PC-3 (cell line): ENCODE results near the gene RNF103. TPM values are rescaled to one million over a fixed set of nuclear protein-coding genes. Genes with fewer than 3 reads are reported as not detected.
"Not testable (repeated sequence)": the region's sequence is repeated elsewhere in the genome, so short reads cannot be mapped to it uniquely, and the experiment has no call there.

Experiments used
- ATAC-seq: fragments of 200-7000 bp; cut with Tn5 transposase; 2 replicates; pipeline ENCODE4 v1.9.1; 2020; ENCODE audit warnings: mild to moderate bottlenecking, moderate library complexity
- BruUV-seq: library from RNA; stranded (reverse); fragments of 400-500 nt; replicated peaks from 2 replicates; lab custom pipeline; 2021; lab: Mats Ljungman, UMichigan
- CTCF ChIA-PET: fragments of 300-600 bp; sonication (Branson Sonifier 250); formaldehyde crosslinking; loops from one replicate; lab custom pipeline; 2022; ENCODE audit warnings: antibody characterized with exemption; lab: Charles Lee
- POLR2A ChIA-PET: fragments of 300-600 bp; sonication (Branson Sonifier 250); formaldehyde crosslinking; loops from one replicate; lab custom pipeline; 2022; ENCODE audit warnings: antibody characterized with exemption; ENCODE audit not compliant: unreplicated experiment; lab: Charles Lee
- DNase-seq: peaks from one replicate; pipeline ENCODE4 v3.0.0-alpha.2; 2015
- H2AFZ ChIP-seq: fragments of 300-600 bp; sonication (generic); 2 replicates; pipeline ENCODE4 v1.6.0; 2016; ENCODE audit warnings: antibody characterized with exemption, low read length
- H3F3A ChIP-seq: fragments of 300-600 bp; sonication (generic); one replicate; pipeline ENCODE4 v1.6.0; 2017; ENCODE audit warnings: antibody characterized with exemption, low read length, control low read depth, mild to moderate bottlenecking; ENCODE audit not compliant: unreplicated experiment
- H3K27ac ChIP-seq: fragments of 300-600 bp; sonication (generic); 2 replicates; pipeline ENCODE4 v1.5.1; 2016; ENCODE audit warnings: mild to moderate bottlenecking, low read length
- H3K27me3 ChIP-seq: fragments of 300-600 bp; sonication (generic); 2 replicates; pipeline ENCODE4 v1.6.1; 2016; ENCODE audit warnings: low read length, mixed read lengths
- H3K36me3 ChIP-seq: fragments of 300-600 bp; sonication (generic); 2 replicates; pipeline ENCODE4 v1.6.1; 2016; ENCODE audit warnings: low read depth, mixed run types, low read length, mixed read lengths
- H3K4me1 ChIP-seq: fragments of 300-600 bp; sonication (generic); 2 replicates; pipeline ENCODE4 v1.5.1; 2016; ENCODE audit warnings: low read length; ENCODE audit not compliant: insufficient read depth
- H3K4me2 ChIP-seq: fragments of 300-600 bp; sonication (generic); 2 replicates; pipeline ENCODE4 v1.6.0; 2016; ENCODE audit warnings: low read length
- H3K4me3 ChIP-seq: fragments of 300-600 bp; sonication (generic); 2 replicates; pipeline ENCODE4 v1.5.1; 2016; ENCODE audit warnings: mild to moderate bottlenecking, low read length, mixed read lengths
- H3K79me2 ChIP-seq: fragments of 300-600 bp; sonication (generic); 2 replicates; pipeline ENCODE4 v1.6.1; 2017; ENCODE audit warnings: low read length, mixed read lengths
- H3K9ac ChIP-seq: fragments of 300-600 bp; sonication (generic); 2 replicates; pipeline ENCODE4 v1.6.0; 2016; ENCODE audit warnings: mild to moderate bottlenecking, low read length
- H3K9me2 ChIP-seq: fragments of 300-600 bp; sonication (generic); replicated peaks from 2 replicates; pipeline ENCODE4 v1.6.1; 2016; ENCODE audit warnings: mixed run types, low read length, mixed read lengths
- H3K9me3 ChIP-seq: fragments of 300-600 bp; sonication (generic); 2 replicates; pipeline ENCODE4 v1.6.1; 2016; ENCODE audit warnings: low read length, mixed read lengths
- H4K20me1 ChIP-seq: fragments of 300-600 bp; sonication (generic); 2 replicates; pipeline ENCODE4 v1.6.1; 2016; ENCODE audit warnings: low read length, mixed read lengths
- EZH2 ChIP-seq: fragments of 300-600 bp; sonication (generic); IDR thresholded peaks from one replicate; pipeline ENCODE4 v1.6.1; 2017; ENCODE audit warnings: antibody characterized with exemption, mild to moderate bottlenecking, low read length; ENCODE audit not compliant: unreplicated experiment
- EZH2phosphoT487 ChIP-seq: fragments of 300-600 bp; sonication (generic); IDR thresholded peaks from 2 replicates; pipeline ENCODE4 v1.6.1; 2018; ENCODE audit warnings: mild to moderate bottlenecking, antibody characterized with exemption, low read length, borderline replicate concordance
- intact Hi-C: fragments of 100-400 bp; cut with micrococcal nuclease; formaldehyde crosslinking; loops from 2 replicates; pipeline ENCODE4 v1.9.0; 2023
- total RNA-seq: library from RNA; depleted of rRNA; stranded (reverse); fragments of >200 nt; gene quantifications from 2 replicates; pipeline ENCODE4 v1.2.3, GENCODE V29; 2014
- TF ChIP-seq, protein P1 (sequence below): fragments of 300-600 bp; sonication (generic); conservative IDR thresholded peaks from 2 replicates; pipeline ENCODE4 v1.5.1; 2017; ENCODE audit warnings: antibody characterized with exemption, low read depth, mild to moderate bottlenecking, low read length

Gene RNF103
- total RNA-seq, 1 experiment from 2014 or later, result 10.4 TPM

DNA sequence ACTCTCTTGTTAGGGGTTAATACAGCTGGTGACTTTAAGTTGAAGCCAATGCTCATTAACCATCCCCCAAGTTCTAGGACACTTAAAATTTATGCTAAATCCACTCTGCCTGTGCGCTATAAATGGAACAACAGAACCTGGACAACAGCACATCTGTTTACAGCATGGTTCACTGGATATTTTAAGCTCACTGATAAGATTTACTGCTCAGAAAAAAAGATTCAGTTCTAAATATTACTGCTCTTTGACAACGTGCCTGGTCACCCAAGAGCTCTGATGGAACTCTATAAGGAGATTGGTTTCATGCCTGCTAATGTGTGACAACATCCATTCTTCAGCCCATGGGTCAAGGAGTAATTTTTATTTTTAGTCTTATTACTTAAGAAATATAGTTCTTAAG, 27.5 kb downstream of the RNF103 start:
- Histone ChIP-seq H3K79me2 (no peaks in the 10 kb centered on the region), H3K4me1 (no peaks in the 10 kb centered on the region), H3F3A (no peaks in the 10 kb centered on the region), H3K4me2 (no peak overlapping the region), H2AFZ (no peak overlapping the region), H3K27ac (no peak overlapping the region), H3K9me3 (no peaks in the 10 kb centered on the region), H3K27me3 (no peaks in the 10 kb centered on the region), H3K9ac (no peak overlapping the region), H3K36me3 (no peaks in the 10 kb centered on the region), H4K20me1 (no peaks in the 10 kb centered on the region), H3K9me2 (peaks cover 3% of the 10 kb centered on the region; the same call in 1 of the 2 replicates), H3K4me3 (no peak overlapping the region)
- ATAC-seq (no peak), DNase-seq (no peak)
- ChIA-PET CTCF (no interaction called here), POLR2A (interaction anchor here (0.6 kb wide), 1 partner anchor 9 kb away, joined by 3 read pairs; no protein-coding TSS in a partner anchor)
- no TSS peak for BruUV-seq
- no peak for TF ChIP-seq EZH2
- TF ChIP-seq, protein P1, sequence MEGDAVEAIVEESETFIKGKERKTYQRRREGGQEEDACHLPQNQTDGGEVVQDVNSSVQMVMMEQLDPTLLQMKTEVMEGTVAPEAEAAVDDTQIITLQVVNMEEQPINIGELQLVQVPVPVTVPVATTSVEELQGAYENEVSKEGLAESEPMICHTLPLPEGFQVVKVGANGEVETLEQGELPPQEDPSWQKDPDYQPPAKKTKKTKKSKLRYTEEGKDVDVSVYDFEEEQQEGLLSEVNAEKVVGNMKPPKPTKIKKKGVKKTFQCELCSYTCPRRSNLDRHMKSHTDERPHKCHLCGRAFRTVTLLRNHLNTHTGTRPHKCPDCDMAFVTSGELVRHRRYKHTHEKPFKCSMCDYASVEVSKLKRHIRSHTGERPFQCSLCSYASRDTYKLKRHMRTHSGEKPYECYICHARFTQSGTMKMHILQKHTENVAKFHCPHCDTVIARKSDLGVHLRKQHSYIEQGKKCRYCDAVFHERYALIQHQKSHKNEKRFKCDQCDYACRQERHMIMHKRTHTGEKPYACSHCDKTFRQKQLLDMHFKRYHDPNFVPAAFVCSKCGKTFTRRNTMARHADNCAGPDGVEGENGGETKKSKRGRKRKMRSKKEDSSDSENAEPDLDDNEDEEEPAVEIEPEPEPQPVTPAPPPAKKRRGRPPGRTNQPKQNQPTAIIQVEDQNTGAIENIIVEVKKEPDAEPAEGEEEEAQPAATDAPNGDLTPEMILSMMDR, result no peak
- no peak for TF ChIP-seq EZH2phosphoT487
- intact Hi-C loops, result no loop called here

DNA sequence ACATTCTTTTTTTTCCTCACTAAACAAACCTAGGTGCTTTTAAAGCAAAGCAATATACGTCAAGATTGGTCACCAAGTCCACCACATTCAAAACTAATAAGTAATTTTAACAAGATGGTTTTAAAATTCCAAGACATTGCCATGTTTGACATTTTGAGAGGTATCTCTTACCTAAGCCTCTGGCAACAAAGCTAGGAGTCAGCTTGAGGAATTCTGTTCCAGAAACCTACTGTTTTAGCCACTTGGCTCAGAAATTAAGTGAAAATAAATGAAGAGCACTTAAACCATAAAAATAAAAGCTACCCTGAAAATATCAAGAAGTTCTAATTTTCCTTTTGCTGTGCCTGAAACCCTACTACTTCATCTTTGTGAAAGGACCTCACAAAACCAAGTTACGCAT, 30.4 kb downstream of the RNF103 start:
- DNase-seq (no peak), ATAC-seq (no peak)
- intact Hi-C loops, result no loop called here
- H3K9me3 ChIP-seq, result no peaks in the 10 kb centered on the region
- no peak overlapping the region for H3K9ac ChIP-seq
- no peaks in the 10 kb centered on the region for H3K27me3 ChIP-seq
- no peak for TF ChIP-seq EZH2
- TF ChIP-seq, protein P1, result no peak
- TF ChIP-seq EZH2phosphoT487, result no peak
- no peaks in the 10 kb centered on the region for H4K20me1 ChIP-seq
- CTCF ChIA-PET, result no interaction called here
- BruUV-seq, result no TSS peak
- H3F3A ChIP-seq, result no peaks in the 10 kb centered on the region
- no peak overlapping the region for H3K4me3 ChIP-seq
- POLR2A ChIA-PET, result no interaction called here
- H3K27ac ChIP-seq, result no peak overlapping the region
- no peaks in the 10 kb centered on the region for H3K36me3 ChIP-seq
- no peaks in the 10 kb centered on the region for H3K79me2 ChIP-seq
- H3K4me1 ChIP-seq, result no peaks in the 10 kb centered on the region
- H3K9me2 ChIP-seq, result no peaks in the 10 kb centered on the region
- no peak overlapping the region for H3K4me2 ChIP-seq
- H2AFZ ChIP-seq, result no peak overlapping the region

DNA sequence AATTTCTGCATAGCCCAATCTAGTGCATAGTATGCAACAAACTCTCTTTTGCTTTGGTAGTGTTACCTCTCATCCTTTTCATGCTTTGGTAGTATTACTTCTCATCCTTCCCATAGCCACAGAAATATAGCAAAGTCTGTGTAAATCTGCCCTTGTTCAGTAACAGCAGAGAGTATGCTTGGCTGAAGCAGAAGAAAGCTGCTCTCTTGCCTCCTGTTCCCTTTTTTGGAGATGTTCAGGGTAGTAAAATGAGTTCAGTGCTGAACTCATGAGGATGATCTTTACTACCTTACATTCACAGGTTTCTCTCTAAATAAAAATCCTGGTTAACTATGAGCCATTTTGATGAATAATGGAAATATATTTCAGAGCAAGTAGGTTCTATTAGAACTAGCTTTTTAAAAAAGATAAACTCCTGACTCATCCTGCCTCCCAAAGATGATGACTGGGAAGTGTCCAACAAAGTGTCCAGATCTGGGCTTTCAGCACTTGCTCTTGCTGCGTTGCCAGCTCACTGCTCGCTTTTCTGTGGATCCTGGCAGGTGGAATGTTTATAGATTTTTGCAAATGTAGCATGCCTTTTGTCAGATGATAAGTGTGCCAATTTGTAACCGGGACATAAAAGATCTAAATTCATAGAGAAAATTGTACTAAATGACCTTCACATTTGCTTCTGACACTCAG, 31.0 kb downstream of the RNF103 start:
- POLR2A ChIA-PET, result no interaction called here
- H3K4me2 ChIP-seq, result no peak overlapping the region
- no peak for DNase-seq
- no peak overlapping the region for H3K4me3 ChIP-seq
- intact Hi-C loops, result no loop called here
- H3K4me1 ChIP-seq, result no peaks in the 10 kb centered on the region
- TF ChIP-seq EZH2, result no peak
- TF ChIP-seq, protein P1, result no peak
- no peak for TF ChIP-seq EZH2phosphoT487
- H3K27ac ChIP-seq, result no peak overlapping the region
- no peak; the same call in 1 of the 2 replicates for ATAC-seq
- H3K27me3 ChIP-seq, result no peaks in the 10 kb centered on the region
- H3K9me2 ChIP-seq, result no peaks in the 10 kb centered on the region
- CTCF ChIA-PET, result no interaction called here
- no peak overlapping the region for H2AFZ ChIP-seq
- H3K79me2 ChIP-seq, result no peaks in the 10 kb centered on the region
- H3F3A ChIP-seq, result no peaks in the 10 kb centered on the region
- H3K9me3 ChIP-seq, result no peaks in the 10 kb centered on the region
- H3K36me3 ChIP-seq, result no peaks in the 10 kb centered on the region
- no peaks in the 10 kb centered on the region for H4K20me1 ChIP-seq
- H3K9ac ChIP-seq, result no peak overlapping the region
- no TSS peak for BruUV-seq

GRCh38 chr2:86589701-86590100, 34.0 kb downstream of the RNF103 start:
- H3K9me2 ChIP-seq, CTCF ChIA-PET, H3K4me2 ChIP-seq, H3K27ac ChIP-seq, BruUV-seq, H3K79me2 ChIP-seq, intact Hi-C loops, H3K27me3 ChIP-seq, H3F3A ChIP-seq, H3K9me3 ChIP-seq, DNase-seq, H3K36me3 ChIP-seq, H3K9ac ChIP-seq, POLR2A ChIA-PET, H2AFZ ChIP-seq, ATAC-seq, H3K4me1 ChIP-seq, H4K20me1 ChIP-seq, H3K4me3 ChIP-seq: not testable (repeated sequence)
